ENCODE measurements around the gene MLH1. TPM values are rescaled to one million over a fixed set of nuclear protein-coding genes. Genes with fewer than 3 reads are reported as not detected.

The MLH1 gene
- total and polyA plus RNA-seq, 2 donors from 2014 or later = 22.9 to 29.2 TPM

- DNase-seq (no peak), FAIRE-seq (no peak)
- Histone ChIP-seq H3K9ac (ENCODE audit: low read length in 3 of 3) (no peak overlapping the region), H3K4me1 (ENCODE audit: control insufficient read depth in 2 of 3, insufficient read depth in 2 of 3, low read depth in 1 of 3, low read length in 3 of 3) (peaks cover 0 to 2% (median 0%) of the 10 kb centered on the region in 3 donors), H3K27me3 (ENCODE audit: control insufficient read depth, insufficient read depth, low read length) (no peaks in the 10 kb centered on the region), H3K9me3 (ENCODE audit: control insufficient read depth in 2 of 3, insufficient read depth in 1 of 3, low read length in 3 of 3) (no peaks in the 10 kb centered on the region), H3K27ac (ENCODE audit: low read depth in 2 of 2, low read length in 2 of 2) (no peak overlapping the region), H3K36me3 (ENCODE audit: control insufficient read depth in 2 of 3, insufficient read depth in 3 of 3, low read length in 3 of 3) (peaks cover 2 to 44% (median 26%) of the 10 kb centered on the region in 3 donors), H3K4me3 (ENCODE audit: low read length in 3 of 3) (no peak overlapping the region)
- no peak for TF ChIP-seq CTCF (IDR thresholded peaks at IDR 0.05; ENCODE audit: borderline replicate concordance, extremely low read depth, insufficient read depth)
- intact Hi-C loops (cut with DNase I) = no loop called here
Observed at GRCh38 chr3:37056826-37057225, 63.5 kb downstream of the MLH1 start.

GRCh38 chr3:37058117-37058516, 64.8 kb downstream of the MLH1 start:
- FAIRE-seq (no peak), DNase-seq (no peak)
- H3K4me3 ChIP-seq (ENCODE audit: low read length in 3 of 3) = no peak overlapping the region
- no peak for TF ChIP-seq CTCF (IDR thresholded peaks at IDR 0.05; ENCODE audit: borderline replicate concordance, extremely low read depth, insufficient read depth)
- peaks cover 2 to 48% (median 28%) of the 10 kb centered on the region in 3 donors for H3K36me3 ChIP-seq (ENCODE audit: control insufficient read depth in 2 of 3, insufficient read depth in 3 of 3, low read length in 3 of 3)
- H3K9ac ChIP-seq (ENCODE audit: low read length in 3 of 3) = no peak overlapping the region
- intact Hi-C loops (cut with DNase I) = no loop called here
- H3K9me3 ChIP-seq (ENCODE audit: control insufficient read depth in 2 of 3, insufficient read depth in 1 of 3, low read length in 3 of 3) = no peaks in the 10 kb centered on the region
- H3K27me3 ChIP-seq (ENCODE audit: control insufficient read depth, insufficient read depth, low read length) = no peaks in the 10 kb centered on the region
- peaks cover 0 to 2% (median 0%) of the 10 kb centered on the region in 3 donors for H3K4me1 ChIP-seq (ENCODE audit: control insufficient read depth in 2 of 3, insufficient read depth in 2 of 3, low read depth in 1 of 3, low read length in 3 of 3)
- no peak overlapping the region for H3K27ac ChIP-seq (ENCODE audit: low read depth in 2 of 2, low read length in 2 of 2)

- FAIRE-seq (no peak), DNase-seq (no peak)
- Histone ChIP-seq H3K9me3 (ENCODE audit: control insufficient read depth in 2 of 3, insufficient read depth in 1 of 3, low read length in 3 of 3) (no peaks in the 10 kb centered on the region), H3K36me3 (ENCODE audit: control insufficient read depth in 2 of 3, insufficient read depth in 3 of 3, low read length in 3 of 3) (peaks cover 2 to 29% (median 16%) of the 10 kb centered on the region in 3 donors), H3K4me3 (ENCODE audit: low read length in 3 of 3) (no peak overlapping the region), H3K27me3 (ENCODE audit: control insufficient read depth, insufficient read depth, low read length) (no peaks in the 10 kb centered on the region), H3K27ac (ENCODE audit: low read depth in 2 of 2, low read length in 2 of 2) (no peak overlapping the region), H3K4me1 (ENCODE audit: control insufficient read depth in 2 of 3, insufficient read depth in 2 of 3, low read depth in 1 of 3, low read length in 3 of 3) (no peaks in the 10 kb centered on the region), H3K9ac (ENCODE audit: low read length in 3 of 3) (no peak overlapping the region)
- no peak for TF ChIP-seq CTCF (IDR thresholded peaks at IDR 0.05; ENCODE audit: borderline replicate concordance, extremely low read depth, insufficient read depth)
- intact Hi-C loops (cut with DNase I) = no loop called here
Observed at GRCh38 chr3:37064747-37065146, 71.4 kb downstream of the MLH1 start.

GRCh38 chr3:37067577-37067976, 74.3 kb downstream of the MLH1 start:
- Histone ChIP-seq H3K27me3 (ENCODE audit: control insufficient read depth, insufficient read depth, low read length) (no peaks in the 10 kb centered on the region), H3K9ac (ENCODE audit: low read length in 3 of 3) (no peak overlapping the region), H3K36me3 (ENCODE audit: control insufficient read depth in 2 of 3, insufficient read depth in 3 of 3, low read length in 3 of 3) (peaks cover 0 to 32% (median 17%) of the 10 kb centered on the region in 3 donors), H3K4me1 (ENCODE audit: control insufficient read depth in 2 of 3, insufficient read depth in 2 of 3, low read depth in 1 of 3, low read length in 3 of 3) (no peaks in the 10 kb centered on the region), H3K27ac (ENCODE audit: low read depth in 2 of 2, low read length in 2 of 2) (no peak overlapping the region), H3K9me3 (ENCODE audit: control insufficient read depth in 2 of 3, insufficient read depth in 1 of 3, low read length in 3 of 3) (no peaks in the 10 kb centered on the region), H3K4me3 (ENCODE audit: low read length in 3 of 3) (no peak overlapping the region)
- DNase-seq = no peak
- no peak for TF ChIP-seq CTCF (IDR thresholded peaks at IDR 0.05; ENCODE audit: borderline replicate concordance, extremely low read depth, insufficient read depth)
- FAIRE-seq = no peak
- intact Hi-C loops (cut with DNase I) = no loop called here

Measured in kidney (tissue), 14 donors.